ENCODE measurements around the gene SKI. TPM values are rescaled to one million over a fixed set of nuclear protein-coding genes. Genes with fewer than 3 reads are reported as not detected.

Gene SKI
- total and polyA plus RNA-seq, 4 donors, result 17.1 to 90.7 (median 40.7) TPM

DNA sequence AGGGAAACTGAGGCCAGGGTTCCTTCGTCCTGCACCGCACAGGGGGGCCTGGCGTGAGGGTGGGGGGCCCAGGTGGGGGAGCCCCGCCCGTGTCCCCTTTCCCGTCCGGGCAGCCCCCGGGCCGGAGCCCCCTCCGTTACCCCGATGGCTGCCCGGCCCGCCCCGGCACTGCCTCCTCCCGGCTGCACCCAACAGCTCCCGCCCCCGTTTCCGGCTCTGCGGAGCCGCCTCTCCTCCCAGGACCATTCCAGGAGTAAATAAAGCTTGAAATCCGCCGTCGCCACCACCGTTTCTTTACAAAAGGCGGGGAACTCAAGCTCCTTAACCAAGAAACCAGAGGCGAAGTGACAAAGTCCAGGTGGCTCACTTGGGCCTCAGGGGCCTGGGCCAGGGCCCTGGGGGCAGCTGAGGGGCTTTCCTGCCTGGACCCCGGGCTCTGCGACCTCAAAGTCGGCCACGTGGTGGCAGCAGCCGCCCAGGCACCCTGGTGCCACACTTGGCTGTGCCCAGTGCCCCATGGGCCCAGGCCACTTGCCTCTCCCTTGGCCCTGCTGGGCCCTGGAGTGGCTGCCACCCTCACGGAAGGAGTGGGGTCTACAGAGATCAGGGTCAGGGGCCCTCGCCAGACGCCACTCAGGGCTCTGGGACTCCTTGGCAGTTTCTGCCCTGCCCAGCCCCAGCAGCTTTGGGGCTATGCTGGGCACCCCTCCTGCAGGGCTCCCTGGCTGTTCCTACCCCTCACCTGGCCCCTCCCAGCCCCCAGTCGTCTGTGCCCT is 33.0 kb upstream of the SKI start:
- TF ChIP-seq, protein P1, sequence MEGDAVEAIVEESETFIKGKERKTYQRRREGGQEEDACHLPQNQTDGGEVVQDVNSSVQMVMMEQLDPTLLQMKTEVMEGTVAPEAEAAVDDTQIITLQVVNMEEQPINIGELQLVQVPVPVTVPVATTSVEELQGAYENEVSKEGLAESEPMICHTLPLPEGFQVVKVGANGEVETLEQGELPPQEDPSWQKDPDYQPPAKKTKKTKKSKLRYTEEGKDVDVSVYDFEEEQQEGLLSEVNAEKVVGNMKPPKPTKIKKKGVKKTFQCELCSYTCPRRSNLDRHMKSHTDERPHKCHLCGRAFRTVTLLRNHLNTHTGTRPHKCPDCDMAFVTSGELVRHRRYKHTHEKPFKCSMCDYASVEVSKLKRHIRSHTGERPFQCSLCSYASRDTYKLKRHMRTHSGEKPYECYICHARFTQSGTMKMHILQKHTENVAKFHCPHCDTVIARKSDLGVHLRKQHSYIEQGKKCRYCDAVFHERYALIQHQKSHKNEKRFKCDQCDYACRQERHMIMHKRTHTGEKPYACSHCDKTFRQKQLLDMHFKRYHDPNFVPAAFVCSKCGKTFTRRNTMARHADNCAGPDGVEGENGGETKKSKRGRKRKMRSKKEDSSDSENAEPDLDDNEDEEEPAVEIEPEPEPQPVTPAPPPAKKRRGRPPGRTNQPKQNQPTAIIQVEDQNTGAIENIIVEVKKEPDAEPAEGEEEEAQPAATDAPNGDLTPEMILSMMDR (IDR thresholded peaks at IDR 0.05; ENCODE audit: control extremely low read depth, extremely low read depth), result peak; percentile 84
- Histone ChIP-seq H3K36me3 (ENCODE audit: control insufficient read depth in 4 of 4, insufficient read depth in 4 of 4, low read length in 4 of 4) (no peaks in the 10 kb centered on the region), H3K4me1 (ENCODE audit: control insufficient read depth in 5 of 5, insufficient read depth in 5 of 5, low read length in 5 of 5) (peaks cover 6 to 58% (median 25%) of the 10 kb centered on the region in 5 donors), H3K27me3 (ENCODE audit: control insufficient read depth in 3 of 3, insufficient read depth in 3 of 3, low read length in 2 of 3) (no peaks in the 10 kb centered on the region), H3K4me3 (peak overlapping the region; percentile 30), H3K27ac (ENCODE audit: low read depth in 1 of 2, low read length in 1 of 2) (peak overlapping the region; percentile 63 to 94), H3K9ac (ENCODE audit: insufficient read depth in 1 of 2, low read length in 2 of 2) (peak overlapping the region in 1 of 2 donors; percentile 26), H3K9me3 (ENCODE audit: control insufficient read depth in 4 of 4, insufficient read depth in 3 of 4, low read length in 3 of 4) (no peaks in the 10 kb centered on the region)
- WGBS, 2 donors, result 1 to 2% methylated on average over 35 of the region's 35 CpGs
- DNase-seq, result peak; percentile 91 to 92 (median 92)
- peak; percentile 74 for ATAC-seq (ENCODE audit: insufficient read depth, low FRiP score)

DNA sequence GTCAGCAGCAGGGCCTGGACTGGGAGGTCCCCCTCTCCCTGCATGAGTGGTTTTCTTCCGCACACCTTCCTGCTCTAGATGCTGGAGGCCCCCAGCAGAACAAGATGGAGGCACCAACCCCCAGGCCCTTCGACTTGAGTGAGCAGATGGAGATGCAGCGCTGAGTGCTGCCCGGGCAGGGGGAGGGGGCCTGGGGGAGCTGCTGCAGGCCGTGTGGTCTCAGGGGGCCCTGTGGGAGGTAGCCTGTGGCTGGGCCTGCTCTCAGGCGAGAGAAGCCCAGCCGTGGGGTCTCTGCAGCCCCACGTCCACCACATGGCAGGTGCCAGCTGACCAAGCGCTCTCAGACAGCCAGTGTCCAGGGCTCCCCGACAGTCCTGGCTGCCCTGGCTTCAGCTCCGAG is 32.3 kb upstream of the SKI start:
- TF ChIP-seq, protein P1 (IDR thresholded peaks at IDR 0.05; ENCODE audit: control extremely low read depth, extremely low read depth), result no peak
- no peak overlapping the region for H3K9ac ChIP-seq (ENCODE audit: insufficient read depth in 1 of 2, low read length in 2 of 2)
- no peaks in the 10 kb centered on the region for H3K9me3 ChIP-seq (ENCODE audit: control insufficient read depth in 4 of 4, insufficient read depth in 3 of 4, low read length in 3 of 4)
- WGBS, 2 donors, result 77 to 85% methylated on average over 11 of the region's 11 CpGs
- ATAC-seq (ENCODE audit: insufficient read depth, low FRiP score) (no peak), DNase-seq (no peak)
- no peaks in the 10 kb centered on the region for H3K36me3 ChIP-seq (ENCODE audit: control insufficient read depth in 4 of 4, insufficient read depth in 4 of 4, low read length in 4 of 4)
- H3K4me1 ChIP-seq (ENCODE audit: control insufficient read depth in 5 of 5, insufficient read depth in 5 of 5, low read length in 5 of 5), result peaks cover 5 to 57% (median 18%) of the 10 kb centered on the region in 5 donors
- peak overlapping the region in 1 of 2 donors; percentile 63 for H3K27ac ChIP-seq (ENCODE audit: low read depth in 1 of 2, low read length in 1 of 2)
- no peak overlapping the region for H3K4me3 ChIP-seq
- H3K27me3 ChIP-seq (ENCODE audit: control insufficient read depth in 3 of 3, insufficient read depth in 3 of 3, low read length in 2 of 3), result no peaks in the 10 kb centered on the region

DNA sequence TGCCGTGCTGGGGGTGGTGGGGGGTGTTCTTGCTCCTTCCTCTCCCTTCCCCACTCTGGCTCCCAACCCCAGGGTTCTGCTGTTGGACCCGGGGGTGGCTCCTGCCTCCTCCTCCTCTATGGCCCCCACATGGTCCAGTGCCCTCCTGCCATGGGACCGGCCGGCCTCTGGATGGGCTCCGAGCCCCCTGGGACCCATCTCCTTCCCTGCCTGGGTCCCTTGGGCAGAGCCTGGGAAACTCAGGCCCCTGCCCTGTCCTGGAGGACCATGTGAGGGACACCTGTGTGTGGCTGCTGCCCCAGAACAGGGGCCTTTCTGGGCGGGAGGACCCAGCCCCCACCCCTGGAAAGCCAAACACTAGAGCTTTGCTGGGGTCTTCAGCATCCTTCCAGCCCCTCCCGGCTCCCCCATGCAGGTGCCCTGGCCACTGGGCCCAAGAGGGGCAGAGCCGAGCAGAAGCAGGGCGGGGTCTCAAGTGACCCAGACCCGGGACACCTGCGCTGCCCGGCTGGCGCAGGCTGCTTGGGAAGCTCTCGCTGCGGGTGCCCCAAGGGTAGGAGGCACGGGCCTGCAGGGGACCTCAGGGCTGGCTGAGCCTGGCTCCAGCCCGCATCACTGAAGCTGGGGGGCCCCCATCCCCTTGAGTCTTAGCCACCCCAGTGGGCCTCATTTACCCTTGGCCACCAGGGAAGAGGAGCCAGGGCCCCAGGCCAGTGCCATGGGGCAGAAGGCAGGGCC is 31.0 kb upstream of the SKI start:
- TF ChIP-seq, protein P1 (IDR thresholded peaks at IDR 0.05; ENCODE audit: control extremely low read depth, extremely low read depth), result no peak
- peak overlapping the region in 1 of 2 donors; percentile 5 for H3K27ac ChIP-seq (ENCODE audit: low read depth in 1 of 2, low read length in 1 of 2)
- 87 to 90% methylated on average over 17 of the region's 17 CpGs for WGBS, 2 donors

More for the DNA sequence above, 31.0 kb upstream of the SKI start:
- no peak overlapping the region for H3K4me3 ChIP-seq
- H3K9me3 ChIP-seq (ENCODE audit: control insufficient read depth in 4 of 4, insufficient read depth in 3 of 4, low read length in 3 of 4), result no peaks in the 10 kb centered on the region
- peaks cover 0 to 49% (median 16%) of the 10 kb centered on the region in 5 donors for H3K4me1 ChIP-seq (ENCODE audit: control insufficient read depth in 5 of 5, insufficient read depth in 5 of 5, low read length in 5 of 5)
- no peak overlapping the region for H3K9ac ChIP-seq (ENCODE audit: insufficient read depth in 1 of 2, low read length in 2 of 2)
- H3K36me3 ChIP-seq (ENCODE audit: control insufficient read depth in 4 of 4, insufficient read depth in 4 of 4, low read length in 4 of 4), result no peaks in the 10 kb centered on the region
- no peak for ATAC-seq (ENCODE audit: insufficient read depth, low FRiP score)
- DNase-seq, result no peak
- no peaks in the 10 kb centered on the region for H3K27me3 ChIP-seq (ENCODE audit: control insufficient read depth in 3 of 3, insufficient read depth in 3 of 3, low read length in 2 of 3)
